ENCODE data around the gene IMP4.

GRCh38 chr2:130345091-130345490 is 2.4 kb downstream of the IMP4 start:
- no peak for TF ChIP-seq GATA2 (IDR thresholded peaks at IDR 0.05; ENCODE audit: low read depth, low read length)
- TF ChIP-seq GATA3 (IDR thresholded peaks at IDR 0.05; ENCODE audit: low read depth, low read length), result no peak
